A673 (cell line): ENCODE data around the gene CSNK1G2. TPM values are rescaled to one million over a fixed set of nuclear protein-coding genes. Genes with fewer than 3 reads are reported as not detected.

Source experiments
- BruUV-seq: library from RNA; stranded (reverse); fragments of 400-500 nt; replicated peaks from 2 replicates; lab custom pipeline; 2021; lab: Mats Ljungman, UMichigan
- CTCF ChIA-PET: fragments of 300-600 bp; sonication (Branson Sonifier 250); formaldehyde crosslinking; loops from one replicate; lab custom pipeline; 2022; ENCODE audit warnings: antibody characterized with exemption; lab: Charles Lee
- POLR2A ChIA-PET: fragments of 300-600 bp; sonication (Branson Sonifier 250); formaldehyde crosslinking; loops from one replicate; lab custom pipeline; 2022; ENCODE audit warnings: antibody characterized with exemption; ENCODE audit not compliant: low non-redundant PET; lab: Charles Lee
- DNase-seq: peaks from one replicate; pipeline ENCODE4 v3.0.0-alpha.2; 2015; ENCODE audit warnings: low spot score
- H3K27ac ChIP-seq: fragments of 200-600 bp; sonication (generic); 2 replicates; pipeline ENCODE4 v1.5.1; 2016; ENCODE audit warnings: mixed run types, low read depth, mild to moderate bottlenecking, mixed read lengths, antibody characterized with exemption, low read length; ENCODE audit not compliant: poor library complexity, severe bottlenecking
- H3K27me3 ChIP-seq: fragments of 200-600 bp; sonication (generic); replicated peaks from 2 replicates; pipeline ENCODE4 v1.6.1; 2017; ENCODE audit warnings: mixed run types, low read depth, mild to moderate bottlenecking, mixed read lengths, antibody characterized with exemption, low read length; ENCODE audit not compliant: insufficient read depth, poor library complexity
- H3K36me3 ChIP-seq: fragments of 200-600 bp; sonication (generic); 2 replicates; pipeline ENCODE4 v1.6.1; 2016; ENCODE audit warnings: mixed run types, mild to moderate bottlenecking, mixed read lengths, antibody characterized with exemption, low read length; ENCODE audit not compliant: insufficient read depth, poor library complexity, severe bottlenecking
- H3K4me1 ChIP-seq: fragments of 200-600 bp; sonication (generic); 2 replicates; pipeline ENCODE4 v1.6.1; 2017; ENCODE audit warnings: mixed run types, mild to moderate bottlenecking, mixed read lengths, antibody characterized with exemption, low read length; ENCODE audit not compliant: insufficient read depth, poor library complexity, severe bottlenecking
- H3K4me3 ChIP-seq: fragments of 200-600 bp; sonication (generic); 2 replicates; pipeline ENCODE4 v1.5.1; 2016; ENCODE audit warnings: low read depth, mixed run types, mild to moderate bottlenecking, mixed read lengths, low read length; ENCODE audit not compliant: poor library complexity, severe bottlenecking
- H3K9me3 ChIP-seq: fragments of 200-600 bp; sonication (generic); 2 replicates; pipeline ENCODE4 v1.6.1; 2016; ENCODE audit warnings: mixed run types, low read depth, mild to moderate bottlenecking, mixed read lengths, antibody characterized with exemption, low read length; ENCODE audit not compliant: poor library complexity, severe bottlenecking
- EZH2 ChIP-seq: fragments of 200-600 bp; sonication (generic); IDR thresholded peaks from 2 replicates; pipeline ENCODE4 v1.6.1; 2017; ENCODE audit warnings: borderline replicate concordance, low read depth, mild to moderate bottlenecking, mixed read lengths, antibody characterized with exemption, low read length; ENCODE audit not compliant: poor library complexity, severe bottlenecking
- intact Hi-C: fragments of 100-400 bp; cut with micrococcal nuclease; formaldehyde crosslinking; loops from one replicate; pipeline ENCODE4 v1.10.0; 2022; ENCODE audit not compliant: unreplicated experiment
- total RNA-seq: library from RNA; stranded (reverse); gene quantifications from 2 replicates; pipeline ENCODE4 v1.2.3, GENCODE V29; 2021
- TF ChIP-seq, protein P1 (sequence below): fragments of 300-800, 200-600 bp; sonication (generic); conservative IDR thresholded peaks from 2 replicates; pipeline ENCODE4 v1.5.1; 2017; ENCODE audit warnings: low read depth, mild to moderate bottlenecking, antibody characterized with exemption, low read length, moderate library complexity, mixed read lengths

The CSNK1G2 gene
- total RNA-seq, 1 experiment from 2014 or later = 108 TPM

DNA sequence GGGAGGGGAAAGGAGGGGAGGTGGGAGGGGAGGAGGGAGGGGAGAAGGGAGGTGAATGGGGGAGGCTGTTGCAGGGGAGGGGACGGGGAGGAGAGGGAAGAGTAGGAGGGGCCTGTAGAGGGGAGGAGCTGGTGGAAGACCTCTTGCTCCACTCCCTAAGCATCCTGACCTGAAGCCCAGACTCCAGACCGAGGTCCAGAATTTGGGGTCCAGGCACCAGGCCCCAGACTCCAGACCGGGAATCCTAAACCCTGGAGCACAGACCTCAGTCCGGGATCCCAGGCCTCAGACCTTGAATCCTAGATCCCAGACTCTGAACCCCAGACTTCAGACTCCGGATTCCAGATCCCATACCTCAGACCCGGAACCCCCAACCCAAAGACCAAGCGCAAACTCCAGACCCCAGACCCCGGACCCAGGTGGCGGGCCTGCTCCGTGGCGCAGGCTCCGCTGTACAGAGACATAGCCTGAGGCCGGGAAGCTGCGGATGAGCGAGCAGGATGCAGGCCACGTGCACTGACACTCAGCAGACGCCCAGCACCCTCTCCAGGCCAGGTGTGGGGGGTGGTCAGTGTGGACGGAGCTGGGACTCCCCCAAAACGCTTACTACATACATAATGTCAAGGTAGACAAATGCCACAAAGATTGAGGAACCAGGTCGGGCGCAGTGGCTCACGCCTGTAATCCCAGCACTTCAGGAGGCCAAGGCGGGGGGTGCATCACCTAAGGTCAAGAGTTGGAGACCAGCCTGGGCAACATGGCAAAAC is 75.3 kb downstream of the CSNK1G2 start:
- H3K27ac ChIP-seq = peak overlapping the region; percentile 40
- ChIA-PET POLR2A (interaction anchor here (0.5 to 0.8 kb wide), 4 partner anchors 36 to 364 kb away, joined by 3 to 19 read pairs (median 3); no protein-coding TSS in a partner anchor), CTCF (interaction anchor here (0.5 kb wide), 1 partner anchor 88 kb away, joined by 3 read pairs; no protein-coding TSS in a partner anchor)
- no peak for TF ChIP-seq EZH2
- TF ChIP-seq, protein P1, sequence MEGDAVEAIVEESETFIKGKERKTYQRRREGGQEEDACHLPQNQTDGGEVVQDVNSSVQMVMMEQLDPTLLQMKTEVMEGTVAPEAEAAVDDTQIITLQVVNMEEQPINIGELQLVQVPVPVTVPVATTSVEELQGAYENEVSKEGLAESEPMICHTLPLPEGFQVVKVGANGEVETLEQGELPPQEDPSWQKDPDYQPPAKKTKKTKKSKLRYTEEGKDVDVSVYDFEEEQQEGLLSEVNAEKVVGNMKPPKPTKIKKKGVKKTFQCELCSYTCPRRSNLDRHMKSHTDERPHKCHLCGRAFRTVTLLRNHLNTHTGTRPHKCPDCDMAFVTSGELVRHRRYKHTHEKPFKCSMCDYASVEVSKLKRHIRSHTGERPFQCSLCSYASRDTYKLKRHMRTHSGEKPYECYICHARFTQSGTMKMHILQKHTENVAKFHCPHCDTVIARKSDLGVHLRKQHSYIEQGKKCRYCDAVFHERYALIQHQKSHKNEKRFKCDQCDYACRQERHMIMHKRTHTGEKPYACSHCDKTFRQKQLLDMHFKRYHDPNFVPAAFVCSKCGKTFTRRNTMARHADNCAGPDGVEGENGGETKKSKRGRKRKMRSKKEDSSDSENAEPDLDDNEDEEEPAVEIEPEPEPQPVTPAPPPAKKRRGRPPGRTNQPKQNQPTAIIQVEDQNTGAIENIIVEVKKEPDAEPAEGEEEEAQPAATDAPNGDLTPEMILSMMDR = no peak
- no TSS peak for BruUV-seq
- peak; percentile 85 for DNase-seq
- no peaks in the 10 kb centered on the region for H3K9me3 ChIP-seq
- H3K4me3 ChIP-seq = peak overlapping the region; percentile 36
- intact Hi-C loops = no loop called here
- no peaks in the 10 kb centered on the region for H3K27me3 ChIP-seq
- H3K4me1 ChIP-seq = no peaks in the 10 kb centered on the region
- peaks cover 6% of the 10 kb centered on the region for H3K36me3 ChIP-seq

DNA sequence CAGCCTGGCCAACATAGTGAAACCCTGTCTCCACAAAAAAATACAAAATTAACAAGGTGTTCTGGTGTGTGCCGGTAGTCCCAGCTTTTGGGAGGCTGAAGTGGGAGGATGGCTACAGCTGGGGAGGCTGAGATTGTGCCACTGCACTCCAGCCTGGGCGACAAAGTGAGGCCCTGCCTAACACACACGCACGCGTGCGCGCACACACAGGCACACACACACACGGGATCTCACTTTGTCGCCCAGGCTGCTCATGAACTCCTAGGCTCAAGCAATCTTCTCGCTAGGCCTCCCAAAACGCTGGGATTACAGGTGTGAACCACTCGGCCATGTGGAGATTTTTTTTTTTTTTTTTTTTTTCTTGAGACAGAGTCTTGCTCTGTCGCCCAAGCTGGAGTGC is 77.8 kb downstream of the CSNK1G2 start:
- H3K36me3 ChIP-seq = no peaks in the 10 kb centered on the region
- no peak overlapping the region for H3K27ac ChIP-seq
- ChIA-PET CTCF (interaction anchor here (0.6 to 0.7 kb wide), 3 partner anchors 30 to 810 kb away, joined by 3 to 7 read pairs (median 5); no protein-coding TSS in a partner anchor), POLR2A (interaction anchor here (0.6 kb wide), 1 partner anchor 23 kb away, joined by 3 read pairs; no protein-coding TSS in a partner anchor)
- TF ChIP-seq, protein P1 = no peak
- no peak for TF ChIP-seq EZH2
- BruUV-seq = no TSS peak
- H3K27me3 ChIP-seq = no peaks in the 10 kb centered on the region
- DNase-seq = no peak
- no peaks in the 10 kb centered on the region for H3K4me1 ChIP-seq
- intact Hi-C loops = loop anchor here (1.0 kb wide), 1 partner anchor 51 kb away; no protein-coding TSS in a partner anchor
- H3K9me3 ChIP-seq = no peaks in the 10 kb centered on the region
- no peak overlapping the region for H3K4me3 ChIP-seq

DNA sequence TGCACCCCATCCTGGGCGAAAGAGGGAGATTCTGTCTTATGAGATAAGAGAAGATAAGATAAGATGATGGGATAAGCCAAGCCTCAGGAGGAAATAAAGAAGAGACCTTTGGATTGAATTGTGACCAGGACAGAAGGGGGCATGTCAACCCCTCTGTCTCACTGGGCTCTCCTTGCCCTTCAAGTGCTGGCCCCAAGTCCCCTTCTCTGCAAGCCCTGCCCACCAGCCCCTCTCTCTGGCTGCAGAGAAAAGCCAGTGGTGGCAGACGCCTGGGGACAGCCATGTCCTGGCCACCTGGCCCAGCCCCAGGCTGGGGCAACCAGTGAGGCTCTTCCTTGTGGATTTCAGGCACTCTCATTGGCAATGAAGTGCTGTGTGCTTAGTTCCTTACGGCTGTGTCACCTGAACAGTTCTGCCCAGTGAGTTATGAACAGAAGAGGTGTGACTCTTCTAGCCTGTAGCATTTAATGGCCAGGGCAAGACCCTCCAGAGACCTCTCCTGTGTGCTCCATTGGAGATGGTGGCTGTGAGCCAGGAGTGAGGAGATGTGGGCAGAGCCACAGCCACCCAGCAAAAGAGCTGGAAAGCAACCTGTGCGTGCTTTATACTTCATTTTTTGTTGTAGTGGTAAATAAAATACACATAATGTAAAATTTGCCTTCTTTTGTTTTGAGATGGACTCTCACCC is 80.6 kb downstream of the CSNK1G2 start:
- ChIA-PET CTCF (interaction anchor here (0.6 kb wide), 1 partner anchor 417 kb away, joined by 3 read pairs; no protein-coding TSS in a partner anchor), POLR2A (no interaction called here)
- BruUV-seq = no TSS peak

More for the DNA sequence above, 80.6 kb downstream of the CSNK1G2 start:
- no peaks in the 10 kb centered on the region for H3K27me3 ChIP-seq
- no peaks in the 10 kb centered on the region for H3K9me3 ChIP-seq
- intact Hi-C loops = no loop called here
- DNase-seq = no peak
- no peaks in the 10 kb centered on the region for H3K4me1 ChIP-seq
- no peak overlapping the region for H3K27ac ChIP-seq
- no peak overlapping the region for H3K4me3 ChIP-seq
- no peaks in the 10 kb centered on the region for H3K36me3 ChIP-seq
- TF ChIP-seq EZH2 = no peak
